T-helper 1 cell treated with Interleukin-12 subunit alpha and Interleukin-12 subunit beta and Interleukin-4 antibody, amounts not matched to agents 30 ng/mL and 1 ng/mL, for 36 hours (primary cell): Measurements from ENCODE around the gene INAVA. TPM values are rescaled to one million over a fixed set of nuclear protein-coding genes. Genes with fewer than 3 reads are reported as not detected.
"Not testable (repeated sequence)": the region's sequence is repeated elsewhere in the genome, so short reads cannot be mapped to it uniquely, and the experiment has no call there.

Experiments used
- intact Hi-C: fragments of 100-400 bp; cut with micrococcal nuclease; formaldehyde crosslinking; loops from one replicate; pipeline ENCODE4 v1.15.1; 2024
- total RNA-seq: library from RNA; stranded (reverse); gene quantifications from 2 replicates; pipeline ENCODE4 v1.2.3, GENCODE V29; 2022

INAVA gene
- total RNA-seq, 1 donor from 2014 or later, result not detected

GRCh38 chr1:200959411-200959921 lies 64.8 kb downstream of the INAVA start:
- intact Hi-C loops, result no loop called here

GRCh38 chr1:200960236-200960947 lies 65.7 kb downstream of the INAVA start:
- intact Hi-C loops, result no loop called here

GRCh38 chr1:200960948-200961340 lies 66.2 kb downstream of the INAVA start:
- intact Hi-C loops, result no loop called here

- intact Hi-C loops, result not testable (repeated sequence)
Measured at GRCh38 chr1:200962151-200962550, 67.5 kb downstream of the INAVA start.

GRCh38 chr1:200962631-200963030 lies 67.9 kb downstream of the INAVA start:
- intact Hi-C loops, result no loop called here

GRCh38 chr1:200963076-200963475 lies 68.4 kb downstream of the INAVA start:
- intact Hi-C loops, result no loop called here

- intact Hi-C loops, result not testable (repeated sequence)
Measured at GRCh38 chr1:200963888-200964287, 69.2 kb downstream of the INAVA start.

Other genes with a start within 250 kb of the INAVA start
- 21.3 and 24.3 TPM in 2 replicates for gene DDX59, start 225.0 kb upstream of the INAVA start, total RNA-seq
- 0.44 and 0.95 TPM in 2 replicates for gene CAMSAP2, start 156.0 kb upstream of the INAVA start, total RNA-seq
- not detected in 2 replicates for gene GPR25, start 21.9 kb upstream of the INAVA start, total RNA-seq
- gene KIF21B, start 128.8 kb downstream of the INAVA start, total RNA-seq, result 92.8 and 94.7 TPM in 2 replicates
- gene CACNA1S, start 217.5 kb downstream of the INAVA start, total RNA-seq, result not detected in 2 replicates
- gene ASCL5, start 232.3 kb downstream of the INAVA start, total RNA-seq, result not detected in 2 replicates